NCI-H345 treated with DMSO at 0.1 percent for 48 hours (cell line): ENCODE results near the gene C11orf52.
"Not testable (repeated sequence)": the region's sequence is repeated elsewhere in the genome, so short reads cannot be mapped to it uniquely, and the experiment has no call there.

ENCODE experiments used
- DNase-seq: peaks from one replicate; lab custom pipeline; 2025; ENCODE audit not compliant: unreplicated experiment; lab: John Stamatoyannopoulos, UW

Gene C11orf52

GRCh38 chr11:111918390-111919256 is at the start of gene C11orf52:
Gene C11orf52 (plus strand): TSS chr11:111918913. CDS start chr11:111918973, 60 bp downstream.
- peak; percentile 86 for DNase-seq

- DNase-seq, result no peak
Measured at GRCh38 chr11:111870113-111870512, 48.6 kb upstream of the C11orf52 start.

- DNase-seq, result peak; percentile 28
Measured at GRCh38 chr11:111870522-111870885, 48.2 kb upstream of the C11orf52 start.

- peak; percentile 77 for DNase-seq
Measured at GRCh38 chr11:111870886-111871692, 47.6 kb upstream of the C11orf52 start, which contains the start of gene ALG9. Gene ALG9 (minus strand): TSS chr11:111871581. CDS start chr11:111871482, 99 bp downstream.

GRCh38 chr11:111871693-111872161 is 47.0 kb upstream of the C11orf52 start:
- no peak for DNase-seq

- peak; percentile 58 for DNase-seq
Measured at GRCh38 chr11:111878385-111878848, 40.3 kb upstream of the C11orf52 start.

GRCh38 chr11:111878849-111879636 is 39.7 kb upstream of the C11orf52 start, which contains the start of the genes CFAP68 and FDXACB1:
Gene CFAP68 (plus strand): TSS chr11:111879541. CDS start chr11:111879561, 20 bp downstream.
Gene FDXACB1 (minus strand): TSS chr11:111879165. CDS start chr11:111879132, 33 bp downstream.
- peak; percentile 95 for DNase-seq

- no peak for DNase-seq
Measured at GRCh38 chr11:111879637-111879960, 39.1 kb upstream of the C11orf52 start.

- DNase-seq, result no peak
Measured at GRCh38 chr11:111882202-111882601, 36.5 kb upstream of the C11orf52 start.

- DNase-seq, result not testable (repeated sequence)
Measured at GRCh38 chr11:111885053-111885452, 33.7 kb upstream of the C11orf52 start.

GRCh38 chr11:111886032-111886431 is 32.7 kb upstream of the C11orf52 start:
- DNase-seq, result no peak

GRCh38 chr11:111886844-111887243 is 31.9 kb upstream of the C11orf52 start:
- no peak for DNase-seq

- no peak for DNase-seq
Measured at GRCh38 chr11:111905411-111905810, 13.3 kb upstream of the C11orf52 start.

GRCh38 chr11:111906680-111907079 is 12.0 kb upstream of the C11orf52 start:
- DNase-seq, result no peak

GRCh38 chr11:111908639-111909305 is 9.9 kb upstream of the C11orf52 start:
- no peak for DNase-seq

GRCh38 chr11:111909378-111909777 is 9.3 kb upstream of the C11orf52 start:
- no peak for DNase-seq

- no peak for DNase-seq
Measured at GRCh38 chr11:111910676-111911562, 7.8 kb upstream of the C11orf52 start.

- DNase-seq, result no peak
Measured at GRCh38 chr11:111911563-111912401, 6.9 kb upstream of the C11orf52 start, which contains the start of gene CRYAB. Gene CRYAB (minus strand): TSS chr11:111911770. CDS start chr11:111911724, 46 bp downstream.
